Natural killer cell treated with Interleukin-12 subunit alpha and Interleukin-12 subunit beta and Interleukin-15 and Interleukin-18, amount 100 ng/mL, for 72 hours (primary cell): Measurements from ENCODE around the gene TTC16. TPM values are rescaled to one million over a fixed set of nuclear protein-coding genes. Genes with fewer than 3 reads are reported as not detected.
"Not testable (repeated sequence)": the region's sequence is repeated elsewhere in the genome, so short reads cannot be mapped to it uniquely, and the experiment has no call there.

Experiments used
- ATAC-seq, 2 donors: fragments of 150-1000 bp; cut with Tn5 transposase in 1 of 2; sonication (Bioruptor Pico), chemical (Tn5 transposase) in 1 of 2; 2 replicates each; pipeline ENCODE4 v1.10.0; 2021
- DNase-seq: peaks from one replicate; pipeline ENCODE4 v3.0.0; 2022; ENCODE audit warnings: low spot score
- H3K27ac Mint-ChIP-seq, 2 donors: 1 replicate in 1 of 2; 2 replicates in 1 of 2; pipeline ENCODE4 v1.8.0; 2022; ENCODE audit warnings: mixed read lengths in 2 of 2, mild to moderate bottlenecking in 1 of 2, moderate library complexity in 1 of 2
- H3K27me3 Mint-ChIP-seq, 2 donors: 1 replicate in 1 of 2; 2 replicates in 1 of 2; pipeline ENCODE4 v1.8.0; 2022; ENCODE audit warnings: mixed read lengths in 2 of 2
- H3K36me3 Mint-ChIP-seq: one replicate; pipeline ENCODE4 v1.8.0; 2022; ENCODE audit warnings: mixed read lengths
- H3K4me1 Mint-ChIP-seq, 2 donors: 1 replicate in 1 of 2; 2 replicates in 1 of 2; pipeline ENCODE4 v1.8.0; 2022; ENCODE audit warnings: low read depth in 2 of 2, mixed read lengths in 2 of 2, mild to moderate bottlenecking in 1 of 2
- H3K4me3 Mint-ChIP-seq: one replicate; pipeline ENCODE4 v1.8.0; 2022; ENCODE audit warnings: mixed read lengths
- H3K9me3 Mint-ChIP-seq: 2 replicates; pipeline ENCODE4 v1.8.0; 2022; ENCODE audit warnings: mixed read lengths
- total RNA-seq, 2 donors: library from RNA; stranded (reverse); gene quantifications; one replicate each; pipeline ENCODE4 v1.2.3, GENCODE V29; 2022

The TTC16 gene
- total RNA-seq, 2 donors from 2014 or later, result 3.8 to 8.1 TPM

- ATAC-seq, result no peak
- Mint-ChIP-seq H3K4me1 (peaks cover 39 to 43% of the 10 kb centered on the region in 2 donors), H3K4me3 (peak overlapping the region; percentile 98), H3K9me3 (no peaks in the 10 kb centered on the region), H3K27me3 (no peaks in the 10 kb centered on the region), H3K36me3 (peaks cover 4% of the 10 kb centered on the region), H3K27ac (peak overlapping the region; percentile 88 to 91)
- DNase-seq, result no peak
Observed at GRCh38 chr9:127776924-127777289, 61.0 kb downstream of the TTC16 start.

GRCh38 chr9:127777368-127777980 is 61.6 kb downstream of the TTC16 start:
- Mint-ChIP-seq H3K27ac (peak overlapping the region; percentile 88 to 91), H3K36me3 (peaks cover 4% of the 10 kb centered on the region), H3K4me1 (peaks cover 40 to 44% of the 10 kb centered on the region in 2 donors), H3K9me3 (no peaks in the 10 kb centered on the region), H3K4me3 (peak overlapping the region; percentile 98), H3K27me3 (no peaks in the 10 kb centered on the region)
- DNase-seq, result no peak
- no peak for ATAC-seq

- peaks cover 51 to 55% of the 10 kb centered on the region in 2 donors for H3K4me1 Mint-ChIP-seq
- H3K4me3 Mint-ChIP-seq, result peak within 1 kb of the TSS; percentile 98
- no peaks in the 10 kb centered on the region for H3K9me3 Mint-ChIP-seq
- no peaks in the 10 kb centered on the region for H3K27me3 Mint-ChIP-seq
- ATAC-seq (peak; percentile 20 to 36), DNase-seq (no peak)
- H3K27ac Mint-ChIP-seq, result peak within 1 kb of the TSS; percentile 88 to 91
- peaks cover 4% of the 10 kb centered on the region for H3K36me3 Mint-ChIP-seq
Observed at GRCh38 chr9:127778280-127779135, 62.6 kb downstream of the TTC16 start, which contains the start of gene SH2D3C. TSS of gene SH2D3C (minus strand) at chr9:127778666. CDS start at chr9:127778627, 39 bp downstream.

GRCh38 chr9:127779136-127779981 is 63.5 kb downstream of the TTC16 start:
- Mint-ChIP-seq H3K4me1 (peaks cover 54 to 58% of the 10 kb centered on the region in 2 donors), H3K4me3 (peak overlapping the region; percentile 98), H3K27ac (peak overlapping the region; percentile 88 to 91), H3K36me3 (peaks cover 4% of the 10 kb centered on the region), H3K9me3 (no peaks in the 10 kb centered on the region), H3K27me3 (no peaks in the 10 kb centered on the region)
- DNase-seq, result peak; percentile 88
- ATAC-seq, result peak; percentile 69 to 86

- Mint-ChIP-seq H3K4me3 (peak overlapping the region; percentile 98), H3K27me3 (no peaks in the 10 kb centered on the region), H3K4me1 (peaks cover 59 to 63% of the 10 kb centered on the region in 2 donors), H3K9me3 (no peaks in the 10 kb centered on the region), H3K36me3 (peaks cover 4% of the 10 kb centered on the region), H3K27ac (peak overlapping the region; percentile 88 to 91)
- ATAC-seq (no peak), DNase-seq (no peak)
Observed at GRCh38 chr9:127780126-127780885, 64.4 kb downstream of the TTC16 start.

- H3K36me3 Mint-ChIP-seq, H3K27me3 Mint-ChIP-seq, ATAC-seq, H3K9me3 Mint-ChIP-seq, DNase-seq: not testable (repeated sequence)
- H3K4me3 Mint-ChIP-seq, result peak overlapping the region; percentile 30
- peaks cover 59 to 63% of the 10 kb centered on the region in 2 donors for H3K4me1 Mint-ChIP-seq
- peak overlapping the region; percentile 88 to 91 for H3K27ac Mint-ChIP-seq
Observed at GRCh38 chr9:127780909-127781308, 65.0 kb downstream of the TTC16 start.

Other genes with a start within 250 kb of the TTC16 start
- gene STXBP1, start 103.8 kb upstream of the TTC16 start, total RNA-seq, result 1 to 10 TPM; 4.0 to 8.1 TPM
- gene CFAP157, start 9.1 kb upstream of the TTC16 start, total RNA-seq, result not detected
- 10 to 100 TPM; 12.8 to 17.6 TPM for gene PTRH1, start 416 bp upstream of the TTC16 start, total RNA-seq
- gene TOR2A, start 19.2 kb downstream of the TTC16 start, total RNA-seq, result 10 to 100 TPM; 20.4 to 31.9 TPM
- 10 to 100 TPM; 23.9 to 29.1 TPM for gene SH2D3C, start 62.6 kb downstream of the TTC16 start, total RNA-seq
- 100 to 1,000 TPM; 119 to 132 TPM for gene CDK9, start 70.0 kb downstream of the TTC16 start, total RNA-seq
- gene FPGS, start 86.8 kb downstream of the TTC16 start, total RNA-seq, result 100 to 1,000 TPM in 1 of 2 donors, 10 to 100 TPM in 1; 96.0 to 150 TPM
- 10 to 100 TPM; 12.7 to 34.1 TPM for gene ENG, start 138.6 kb downstream of the TTC16 start, total RNA-seq
- 10 to 100 TPM; 11.5 to 13.0 TPM for gene AK1, start 161.6 kb downstream of the TTC16 start, total RNA-seq
- gene ST6GALNAC6, start 183.5 kb downstream of the TTC16 start, total RNA-seq, result 10 to 100 TPM; 53.4 to 67.2 TPM
- 10 to 100 TPM; 17.5 to 44.5 TPM for gene ST6GALNAC4, start 201.0 kb downstream of the TTC16 start, total RNA-seq
- 1 to 10 TPM; 2.7 to 3.7 TPM for gene PIP5KL1, start 214.7 kb downstream of the TTC16 start, total RNA-seq
- gene DPM2, start 221.8 kb downstream of the TTC16 start, total RNA-seq, result 10 to 100 TPM; 47.9 to 74.4 TPM